Activated naive CD4-positive, alpha-beta T cell (primary cell): Measurements from ENCODE around the gene LTB4R2.

Experiments used
- DNase-seq, 4 experiments: peaks; one replicate each; lab custom pipeline; 2025; lab: John Stamatoyannopoulos, UW

The LTB4R2 gene

DNA sequence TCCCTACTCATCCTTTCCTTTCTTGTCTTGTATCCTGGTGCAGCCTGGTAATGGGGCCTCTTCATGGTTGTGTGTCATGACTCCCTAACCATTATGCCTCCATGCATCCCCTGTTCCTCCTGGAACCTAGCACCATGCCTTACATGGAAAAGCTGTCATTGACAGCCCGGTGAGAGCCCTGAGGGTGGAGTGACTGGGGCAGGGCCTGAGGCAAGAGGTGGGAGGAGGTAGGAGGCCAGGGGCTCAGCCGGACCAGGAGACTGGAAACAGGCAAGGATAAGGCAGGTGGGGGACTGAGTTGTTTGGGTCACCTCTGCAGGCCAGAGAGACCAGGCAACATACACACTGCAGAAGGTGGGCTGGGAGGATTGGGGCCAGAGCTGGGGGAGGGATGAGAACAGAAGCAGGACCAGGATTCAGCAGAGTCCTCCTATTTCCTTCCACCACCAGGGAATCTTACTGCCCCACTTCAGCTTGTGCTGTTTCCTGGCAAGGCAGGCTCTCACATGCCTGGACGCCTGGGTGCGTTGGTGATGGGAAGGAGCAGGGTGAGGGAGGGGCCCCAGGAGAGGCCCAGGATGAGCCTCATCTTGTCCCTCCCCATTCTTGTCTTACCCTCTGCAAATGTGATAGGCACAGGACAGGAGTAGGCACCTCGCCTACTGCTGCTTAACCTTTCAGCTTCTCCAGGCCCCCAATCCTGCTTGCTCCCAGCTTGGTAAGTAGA is at the start of gene LTB4R2:
TSS of gene LTB4R2 (plus strand) at position 603 of the 727 bp plus-strand sequence. CDS start 525 bp downstream, outside the sequence.
- no peak for DNase-seq

DNA sequence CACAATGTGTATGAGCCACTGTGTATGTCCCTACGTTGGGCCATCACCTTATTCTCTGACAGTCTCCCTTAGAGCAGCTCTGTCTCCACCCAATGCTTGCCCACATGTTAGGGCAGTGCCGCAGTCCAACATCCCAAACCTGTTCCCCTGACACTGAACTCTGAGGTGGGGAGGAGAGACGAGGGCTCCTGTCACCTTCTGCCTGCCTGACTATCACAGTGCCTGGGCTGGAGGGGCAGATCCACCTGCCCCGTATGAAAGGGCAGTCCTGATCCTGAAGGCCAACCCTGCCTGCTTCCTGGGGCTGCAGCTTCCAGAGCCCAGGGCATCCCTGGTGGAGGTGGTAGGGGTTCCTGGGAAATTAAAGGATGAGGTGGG is 49.2 kb upstream of the LTB4R2 start:
- DNase-seq: no peak

- no peak for DNase-seq
These were observed 48.5 kb upstream of the LTB4R2 start for GRCh38 chr14:24261256-24261968.

GRCh38 chr14:24261969-24262327 is 48.0 kb upstream of the LTB4R2 start:
- no peak for DNase-seq

DNA sequence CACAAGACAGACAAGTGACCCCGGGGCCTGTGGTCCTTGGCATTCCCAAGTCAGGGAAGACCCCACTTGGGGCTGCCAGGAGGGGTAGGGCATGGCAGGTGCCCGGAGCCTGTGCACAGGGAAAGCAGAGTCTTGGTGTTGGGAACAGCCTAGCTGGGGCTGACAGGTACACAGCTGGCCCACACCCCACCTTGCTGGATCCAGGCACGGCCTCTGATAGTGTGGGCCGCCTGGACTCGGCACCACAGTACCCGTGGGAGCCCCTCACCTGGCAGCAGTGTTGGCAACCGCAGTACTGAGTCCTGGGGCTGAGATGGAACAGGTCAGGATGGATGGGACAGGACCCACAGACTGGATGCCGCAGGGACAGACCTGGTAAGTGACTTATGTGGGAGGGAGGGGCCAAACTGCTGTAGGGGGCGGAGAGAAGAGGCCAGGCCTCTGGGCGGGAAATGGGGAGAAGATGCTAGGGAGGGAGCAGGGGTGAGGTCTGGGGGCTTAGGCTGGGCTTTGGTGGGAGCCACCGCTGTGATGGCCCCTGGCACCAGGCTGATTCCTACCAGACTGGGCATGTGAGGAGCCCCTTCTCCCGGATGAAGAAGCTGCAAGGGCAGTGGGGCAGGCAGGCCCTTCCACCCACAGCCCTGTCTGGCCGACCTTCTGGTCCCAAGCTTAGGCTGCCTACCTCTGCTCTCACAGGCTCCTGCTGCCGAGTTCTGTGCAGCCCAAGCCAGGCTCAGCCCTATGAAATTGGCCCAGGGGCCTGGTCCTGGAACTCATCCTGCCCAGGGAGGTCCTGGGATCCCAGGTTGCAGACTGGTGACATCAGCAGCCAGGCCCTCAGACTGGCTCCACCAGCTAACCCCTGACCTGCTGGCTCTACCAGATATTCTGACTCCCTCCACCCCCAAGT is 46.9 kb upstream of the LTB4R2 start, which contains the start of gene TGM1:
TSS of gene TGM1 (minus strand) at position 357 of the 913 bp plus-strand sequence. CDS start 825 bp downstream, outside the sequence.
- DNase-seq: no peak

GRCh38 chr14:24263848-24264247 is 46.1 kb upstream of the LTB4R2 start:
- no peak for DNase-seq

DNA sequence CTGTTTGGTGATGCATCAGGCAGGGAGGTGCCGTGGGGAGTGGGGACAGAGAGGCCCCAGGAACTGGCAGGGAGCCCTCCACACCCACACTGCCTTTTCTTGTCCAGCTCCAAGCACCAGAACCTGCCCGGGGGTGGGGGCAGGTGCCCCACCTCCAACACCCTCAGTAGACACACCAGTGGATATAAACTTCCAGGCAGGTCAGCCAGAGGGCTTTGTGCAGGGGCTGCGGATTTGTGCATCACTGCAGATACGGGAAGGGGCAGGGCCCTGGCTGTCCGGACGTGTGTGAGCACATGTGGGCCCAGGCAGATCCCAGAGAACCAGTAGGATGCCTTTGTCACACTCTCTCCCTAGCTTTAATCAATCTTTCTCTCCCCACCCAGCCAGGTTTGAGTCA is 45.6 kb upstream of the LTB4R2 start:
- DNase-seq: no peak

DNA sequence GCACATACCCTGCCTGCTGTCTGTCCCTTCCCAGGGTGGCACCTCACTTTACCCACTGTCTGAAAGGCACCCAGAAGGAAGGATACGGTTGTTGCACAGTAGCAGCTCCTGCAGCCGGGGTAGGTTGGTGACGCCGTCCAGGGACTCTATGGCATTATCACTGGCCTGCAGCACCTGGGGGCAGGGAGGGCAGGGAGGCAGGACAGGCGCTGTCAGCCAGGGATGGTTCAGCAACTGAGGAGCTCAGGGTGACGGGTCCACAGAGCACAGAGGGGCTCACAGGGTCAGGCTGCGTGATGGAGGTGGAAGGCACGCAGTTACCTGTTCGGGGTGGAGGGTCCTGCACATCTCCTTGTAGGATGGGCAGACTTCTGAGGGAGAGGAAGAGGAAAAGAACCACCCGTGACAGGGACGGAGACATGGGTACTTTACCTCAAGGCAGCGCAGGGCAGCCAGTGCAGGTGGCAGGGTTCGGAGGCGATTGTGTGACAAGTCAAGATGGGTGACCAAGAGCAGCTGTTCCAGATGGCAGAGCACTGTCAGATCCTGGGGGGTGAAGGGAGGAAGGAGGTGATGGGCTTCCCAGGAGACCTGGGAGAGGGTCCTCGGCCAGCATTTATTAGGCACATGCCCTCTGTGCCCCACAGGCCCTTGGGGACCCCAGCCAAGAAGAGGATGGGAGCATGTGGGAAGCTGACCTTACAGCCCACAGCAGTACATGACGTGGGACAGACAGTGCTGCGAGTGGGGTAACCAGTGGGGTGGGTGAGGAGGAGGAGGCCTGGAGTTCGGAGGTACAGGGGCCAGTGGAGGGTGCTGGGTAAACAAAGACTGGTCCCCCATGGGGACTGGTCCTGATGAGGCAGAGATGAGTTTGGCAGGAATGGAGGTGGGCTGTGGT is 43.3 kb upstream of the LTB4R2 start:
- no peak for DNase-seq

DNA sequence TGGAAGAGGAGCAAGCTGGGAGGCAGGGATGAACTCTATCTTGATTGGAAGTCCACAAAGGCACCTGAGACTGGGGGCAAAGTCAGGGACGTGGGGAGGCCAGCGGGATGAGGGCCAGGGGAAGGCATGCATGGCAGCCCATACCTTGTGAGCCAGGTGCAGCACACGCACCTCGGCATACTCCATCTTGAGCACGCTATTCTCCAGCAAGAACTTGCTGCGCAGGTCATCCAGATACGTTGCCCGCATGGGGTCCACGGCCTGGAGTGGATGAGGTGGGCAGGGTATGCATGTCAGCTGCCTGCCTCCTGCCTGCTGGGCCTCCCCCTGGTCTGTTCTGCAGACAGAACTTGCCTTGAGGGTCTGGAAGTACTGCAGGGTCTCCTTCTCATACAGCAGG is 42.4 kb upstream of the LTB4R2 start:
- DNase-seq: no peak

DNA sequence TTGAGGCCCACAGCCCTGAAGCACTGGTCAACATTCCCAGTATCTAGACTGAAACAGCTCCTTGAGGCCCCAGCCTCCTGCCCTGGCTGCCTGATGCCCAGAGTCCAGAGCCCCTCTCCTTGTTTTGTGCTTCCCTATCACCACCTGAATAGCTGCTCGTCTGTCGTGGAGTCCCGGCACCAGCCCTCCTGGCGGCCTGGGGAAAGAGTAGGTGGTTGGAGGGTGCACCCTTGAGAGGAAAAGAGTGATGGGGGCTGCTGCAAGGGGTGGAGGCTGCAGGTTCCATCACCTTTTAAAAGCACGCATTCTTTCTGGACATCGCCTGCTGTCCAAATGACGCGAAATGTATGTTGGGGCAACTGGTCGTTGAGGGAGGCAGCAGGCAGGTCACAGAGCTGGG is 41.7 kb upstream of the LTB4R2 start:
- no peak for DNase-seq

DNA sequence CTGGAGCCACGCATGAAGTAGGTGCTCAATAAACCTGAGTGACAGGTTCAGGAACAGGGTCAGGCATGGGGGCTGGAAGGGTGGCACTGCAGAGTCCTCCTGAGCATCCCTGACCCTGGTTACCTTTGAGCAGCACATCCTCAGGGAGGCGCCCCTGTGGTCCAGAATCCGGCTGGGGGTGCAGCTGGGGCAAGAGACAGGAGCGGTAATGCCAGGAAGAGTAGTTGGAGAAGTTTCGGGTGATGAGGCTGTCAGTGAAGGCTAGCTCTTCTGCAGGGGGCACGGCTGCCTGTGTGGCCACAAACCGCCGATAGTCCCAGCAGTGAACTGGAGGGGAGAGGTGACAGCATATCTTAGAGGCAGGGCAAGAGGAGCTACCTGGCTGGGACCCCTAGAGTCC is 40.6 kb upstream of the LTB4R2 start:
- no peak for DNase-seq

- no peak for DNase-seq
These were observed 39.9 kb upstream of the LTB4R2 start for GRCh38 chr14:24269910-24270536.

DNA sequence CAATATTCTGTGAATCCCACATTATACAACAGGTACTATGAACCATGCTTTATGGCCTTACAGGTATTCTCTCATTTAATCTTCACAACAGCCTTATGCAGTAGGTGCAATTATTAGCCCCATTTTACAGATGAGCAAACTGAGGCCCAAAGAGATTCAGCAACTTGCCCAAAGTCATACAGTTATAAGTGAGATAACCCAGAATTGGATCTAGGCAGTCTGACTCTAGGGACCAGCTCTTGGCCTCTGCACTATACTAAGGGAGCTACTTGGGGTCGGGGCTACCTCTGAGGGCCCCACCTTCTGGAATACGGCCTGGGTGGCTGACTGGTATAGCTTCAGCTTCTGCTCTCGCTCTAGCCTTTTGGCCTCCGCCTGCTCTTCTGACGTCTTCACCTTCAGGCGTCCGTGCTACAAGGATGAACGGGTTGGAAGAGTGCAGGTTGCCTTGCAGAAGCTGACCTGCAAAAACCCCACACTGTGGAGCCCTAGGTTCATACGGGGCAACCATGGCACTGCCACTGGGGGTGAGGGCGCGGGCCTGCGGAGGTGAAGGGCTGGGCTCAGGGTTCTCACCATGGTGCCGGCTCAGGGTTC is 39.3 kb upstream of the LTB4R2 start:
- no peak for DNase-seq

DNA sequence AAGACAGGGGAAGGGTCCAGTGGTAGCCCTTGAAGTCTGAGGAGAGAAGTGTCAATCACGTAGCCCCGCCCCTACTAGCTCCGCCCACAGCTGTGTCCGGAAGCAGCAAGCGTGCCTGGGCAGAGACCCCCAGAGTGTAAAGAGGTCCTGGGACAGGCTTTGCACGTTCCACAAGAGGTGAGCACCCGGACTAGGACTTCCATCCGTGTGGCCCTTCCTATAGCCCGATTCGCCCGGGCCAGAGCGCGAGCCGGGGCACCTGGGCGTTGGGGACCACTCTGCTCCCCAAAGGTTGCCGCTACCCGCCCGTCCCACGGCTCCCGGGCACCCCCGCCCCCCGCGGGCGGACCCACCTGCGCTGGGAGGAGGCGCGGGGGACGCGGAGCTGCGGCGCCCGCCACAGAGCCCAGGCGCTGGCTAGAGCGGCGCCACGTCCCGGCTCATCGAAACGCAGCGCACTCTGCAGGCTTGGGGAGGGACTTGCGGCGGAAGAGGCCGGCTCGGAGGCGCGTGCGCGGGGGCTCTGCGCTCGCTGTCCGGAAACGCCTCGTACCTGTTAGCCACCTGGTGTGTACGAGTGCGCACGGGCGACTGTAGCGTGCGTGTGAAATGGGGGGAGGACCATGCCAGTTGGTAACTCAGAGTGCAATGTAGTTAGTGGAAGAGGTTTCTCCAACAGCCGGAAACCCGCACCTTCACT is 38.7 kb upstream of the LTB4R2 start, which contains the start of gene RABGGTA:
TSS of gene RABGGTA (minus strand) at position 464 of the 700 bp plus-strand sequence. CDS start 482 bp downstream, outside the sequence.
- DNase-seq: peak; percentile 71 to 88 (median 80)

- DNase-seq: no peak
These were observed 38.1 kb upstream of the LTB4R2 start for GRCh38 chr14:24271834-24272263.

DNA sequence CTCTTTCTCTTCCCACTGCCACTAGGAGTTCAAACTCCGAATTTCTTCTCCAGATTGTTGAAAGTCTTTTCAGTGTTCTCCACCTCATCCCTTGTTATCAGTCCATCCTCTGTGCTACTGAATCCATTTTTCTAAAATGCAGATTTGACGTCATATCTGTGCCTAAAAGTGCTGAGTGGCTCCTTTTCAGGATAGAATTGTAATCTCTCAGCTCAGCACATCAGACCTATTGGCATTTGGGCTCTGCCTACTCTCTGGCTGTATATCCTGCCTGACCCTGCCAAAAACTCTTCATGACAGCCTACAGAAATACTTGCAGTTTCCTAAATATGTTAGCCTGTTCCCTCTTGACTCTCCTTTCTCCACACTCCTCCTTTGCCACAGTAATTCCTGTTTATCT is 37.5 kb upstream of the LTB4R2 start:
- no peak for DNase-seq

DNA sequence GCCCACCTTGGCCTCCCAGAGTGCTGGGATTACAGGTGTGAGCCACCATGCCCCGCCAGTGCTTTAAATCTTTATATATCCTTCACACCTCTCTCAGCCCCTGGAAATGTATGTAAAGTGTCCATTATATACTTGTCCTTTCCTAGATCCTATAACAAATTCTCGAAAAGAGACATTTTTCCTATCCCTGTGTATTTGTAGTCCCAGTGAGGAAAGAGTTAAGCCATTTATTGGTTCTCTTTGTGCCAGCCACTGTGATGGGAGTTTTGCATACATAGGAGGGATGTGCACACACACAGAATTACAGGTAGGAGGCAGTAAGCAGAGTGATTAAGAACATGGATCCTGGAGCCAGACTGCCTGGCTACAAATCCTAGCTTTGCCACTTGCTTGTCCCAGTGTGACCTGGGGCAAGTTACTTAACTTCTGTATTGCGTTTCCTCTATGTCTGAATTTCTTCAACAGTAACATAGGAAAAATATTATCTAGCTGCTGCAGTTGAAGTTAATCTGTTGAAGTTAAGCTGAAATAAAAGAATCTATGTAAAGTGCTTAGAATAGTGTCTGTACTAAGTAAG is 36.4 kb upstream of the LTB4R2 start:
- DNase-seq: no peak

DNA sequence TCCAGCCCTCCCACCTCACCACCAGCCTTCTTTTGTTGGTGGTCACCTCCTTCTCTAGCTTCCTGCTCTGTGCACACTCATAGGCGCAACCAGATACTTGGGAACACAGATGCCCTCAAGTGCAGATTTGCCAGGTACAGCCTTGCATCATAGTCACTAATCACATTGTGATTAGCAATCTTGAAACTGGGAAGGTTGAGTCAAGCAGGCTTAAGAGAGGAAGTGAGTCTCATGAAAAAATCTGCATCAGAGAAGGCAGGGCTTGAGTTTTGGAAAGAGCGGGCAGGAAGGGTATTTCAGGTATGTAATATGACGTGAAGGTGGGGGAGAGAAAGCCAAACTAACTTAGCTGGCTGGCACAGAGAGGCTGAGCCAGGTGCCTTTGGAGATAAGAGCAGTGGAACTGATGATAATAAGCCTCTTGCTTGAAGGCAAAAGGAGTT is 35.8 kb upstream of the LTB4R2 start:
- no peak for DNase-seq

DNA sequence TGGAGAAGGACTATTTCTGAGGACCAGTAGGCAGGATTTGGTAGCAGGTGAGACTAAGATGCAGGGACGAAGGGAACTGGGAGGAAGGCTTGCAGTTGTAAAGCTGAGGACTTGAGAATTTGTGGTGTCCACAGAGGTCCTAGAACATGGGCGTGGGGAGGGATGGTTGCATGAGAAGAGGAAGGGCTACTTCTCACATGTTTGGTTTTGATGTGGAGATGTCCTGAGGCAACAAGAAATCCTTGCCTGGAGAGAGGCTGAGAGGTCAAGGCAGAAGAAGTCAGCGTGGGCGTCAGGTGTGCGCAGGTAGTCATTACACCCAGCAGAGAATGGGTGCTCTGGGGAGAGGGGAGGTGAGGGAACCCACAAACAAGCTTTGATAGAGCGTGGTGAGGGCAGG is 32.9 kb upstream of the LTB4R2 start:
- no peak for DNase-seq
